CMK (cell line): Measurements from ENCODE around the gene PPP1R3E.

Source experiments
- DNase-seq: peaks from one replicate; pipeline ENCODE4 v3.0.0-alpha.2; 2010; ENCODE audit warnings: low read depth

Gene PPP1R3E

GRCh38 chr14:23248601-23249000 lies 54.1 kb downstream of the PPP1R3E start:
- DNase-seq: no peak
